H9 (cell line): Measurements from ENCODE around the gene ATF5. TPM values are rescaled to one million over a fixed set of nuclear protein-coding genes. Genes with fewer than 3 reads are reported as not detected.
A peak's percentile ranks its signal among the peaks of the same experiment; 100 is the strongest.

Experiments
- DNase-seq: peaks from one replicate; pipeline ENCODE4 v3.0.0-alpha.2; 2017
- H2AFZ ChIP-seq: one replicate; pipeline ENCODE4 v1.6.1; 2013; ENCODE audit warnings: mild to moderate bottlenecking, low read length, control low read depth, moderate library complexity
- H2AK5ac ChIP-seq: 2 replicates; pipeline ENCODE4 v1.6.1; 2013; ENCODE audit warnings: low read length, control low read depth, mixed read lengths; ENCODE audit not compliant: insufficient read length
- H2BK120ac ChIP-seq: one replicate; pipeline ENCODE4 v1.6.1; 2013; ENCODE audit warnings: low read depth, mild to moderate bottlenecking, low read length, control low read depth, inconsistent platforms; ENCODE audit not compliant: poor library complexity, severe bottlenecking
- H2BK12ac ChIP-seq: 2 replicates; pipeline ENCODE4 v1.6.1; 2013; ENCODE audit warnings: low read length, control low read depth, mixed read lengths, low read depth; ENCODE audit not compliant: insufficient read length
- H2BK15ac ChIP-seq: 2 replicates; pipeline ENCODE4 v1.6.1; 2013; ENCODE audit warnings: low read depth, low read length, control low read depth
- H2BK20ac ChIP-seq: one replicate; pipeline ENCODE4 v1.6.1; 2013; ENCODE audit warnings: low read depth, mild to moderate bottlenecking, low read length, control low read depth, inconsistent platforms; ENCODE audit not compliant: poor library complexity, severe bottlenecking
- H2BK5ac ChIP-seq: 2 replicates; pipeline ENCODE4 v1.6.1; 2013; ENCODE audit warnings: low read length, control low read depth, mixed read lengths; ENCODE audit not compliant: insufficient read length
- H3K14ac ChIP-seq: 2 replicates; pipeline ENCODE4 v1.6.1; 2013; ENCODE audit warnings: low read length, control low read depth; ENCODE audit not compliant: insufficient read depth
- H3K18ac ChIP-seq: 2 replicates; pipeline ENCODE4 v1.6.1; 2013; ENCODE audit warnings: low read depth, mild to moderate bottlenecking, mixed read lengths, low read length, control low read depth; ENCODE audit not compliant: insufficient read length
- H3K23ac ChIP-seq: 2 replicates; pipeline ENCODE4 v1.6.1; 2013; ENCODE audit warnings: low read length, control low read depth, mixed read lengths, low read depth; ENCODE audit not compliant: insufficient read length
- H3K23me2 ChIP-seq: 2 replicates; pipeline ENCODE4 v1.6.1; 2013; ENCODE audit warnings: low read depth, mild to moderate bottlenecking, mixed read lengths, low read length, control low read depth; ENCODE audit not compliant: insufficient read length, poor library complexity, severe bottlenecking
- H3K27ac ChIP-seq: 2 replicates; pipeline ENCODE4 v1.5.1; 2013; ENCODE audit warnings: low read length, control low read depth, mixed read lengths, low read depth; ENCODE audit not compliant: insufficient read length
- H3K27me3 ChIP-seq: 2 replicates; pipeline ENCODE4 v1.6.1; 2013; ENCODE audit warnings: low read length, control low read depth, inconsistent platforms; ENCODE audit not compliant: insufficient read depth
- H3K4ac ChIP-seq: 2 replicates; pipeline ENCODE4 v1.6.1; 2013; ENCODE audit warnings: low read depth, mild to moderate bottlenecking, control low read depth, inconsistent platforms, low read length, moderate library complexity
- H3K4me1 ChIP-seq: 2 replicates; pipeline ENCODE4 v1.6.1; 2013; ENCODE audit warnings: low read length, control low read depth, inconsistent platforms; ENCODE audit not compliant: insufficient read depth
- H3K4me2 ChIP-seq: 2 replicates; pipeline ENCODE4 v1.6.1; 2013; ENCODE audit warnings: low read length, control low read depth, mixed read lengths; ENCODE audit not compliant: insufficient read length, insufficient read depth
- H3K56ac ChIP-seq: 2 replicates; pipeline ENCODE4 v1.6.1; 2013; ENCODE audit warnings: low read depth, mild to moderate bottlenecking, mixed read lengths, low read length, control low read depth; ENCODE audit not compliant: insufficient read length
- H3K79me1 ChIP-seq: 2 replicates; pipeline ENCODE4 v1.6.1; 2013; ENCODE audit warnings: low read depth, mild to moderate bottlenecking, moderate library complexity, low read length, control low read depth, inconsistent platforms; ENCODE audit not compliant: insufficient read depth, poor library complexity, severe bottlenecking
- H3K79me2 ChIP-seq: 2 replicates; pipeline ENCODE4 v1.6.1; 2013; ENCODE audit warnings: low read length, control low read depth, inconsistent platforms; ENCODE audit not compliant: insufficient read depth
- H3K9ac ChIP-seq: 2 replicates; pipeline ENCODE4 v1.6.1; 2013; ENCODE audit warnings: low read length, control low read depth, mixed read lengths; ENCODE audit not compliant: insufficient read length; ENCODE audit errors: extremely low read depth
- H3K9me3 ChIP-seq: one replicate; pipeline ENCODE4 v1.6.1; 2013; ENCODE audit warnings: low read depth, low read length, inconsistent platforms; ENCODE audit not compliant: control insufficient read depth
- H3T11ph ChIP-seq: one replicate; pipeline ENCODE4 v1.6.1; 2013; ENCODE audit warnings: mild to moderate bottlenecking, low read length, control low read depth, inconsistent platforms
- H4K20me1 ChIP-seq: one replicate; pipeline ENCODE4 v1.6.1; 2013; ENCODE audit not compliant: control insufficient read depth, insufficient read length, insufficient read depth
- H4K5ac ChIP-seq: 2 replicates; pipeline ENCODE4 v1.6.1; 2013; ENCODE audit warnings: low read depth, mild to moderate bottlenecking, mixed read lengths, low read length, control low read depth; ENCODE audit not compliant: insufficient read length
- H4K8ac ChIP-seq: replicated peaks from 2 replicates; pipeline ENCODE4 v1.6.1; 2013; ENCODE audit warnings: low read length, control low read depth, mixed read lengths, low read depth; ENCODE audit not compliant: insufficient read length
- H4K91ac ChIP-seq: 2 replicates; pipeline ENCODE4 v1.6.1; 2013; ENCODE audit warnings: low read depth, mild to moderate bottlenecking, moderate library complexity, mixed read lengths, low read length, control low read depth; ENCODE audit not compliant: insufficient read length
- H3K27ac Mint-ChIP-seq, 3 experiments: 2 replicates in 2 of 3; 3 replicates in 1 of 3; pipeline ENCODE4 v1.8.0; 2020 to 2021; ENCODE audit warnings: mixed read lengths in 3 of 3, mild to moderate bottlenecking in 1 of 3, moderate library complexity in 1 of 3
- H3K27me3 Mint-ChIP-seq: 2 replicates; pipeline ENCODE4 v1.8.0; 2021; ENCODE audit warnings: low read depth, mild to moderate bottlenecking, moderate library complexity, mixed read lengths
- H3K36me3 Mint-ChIP-seq, 3 experiments: 2 replicates in 2 of 3; 3 replicates in 1 of 3; pipeline ENCODE4 v1.8.0; 2020 to 2021; ENCODE audit warnings: low read depth in 3 of 3, mixed read lengths in 3 of 3; ENCODE audit not compliant: insufficient read depth in 1 of 3
- H3K4me1 Mint-ChIP-seq, 2 experiments: 2 replicates each; pipeline ENCODE4 v1.8.0; 2020; ENCODE audit warnings: mixed read lengths in 2 of 2
- H3K4me3 Mint-ChIP-seq, 2 experiments: 2 replicates in 1 of 2; 3 replicates in 1 of 2; pipeline ENCODE4 v1.8.0; 2020 to 2021; ENCODE audit warnings: mild to moderate bottlenecking in 2 of 2, mixed read lengths in 2 of 2, moderate library complexity in 1 of 2
- H3K9me3 Mint-ChIP-seq, 2 experiments: 2 replicates in 1 of 2; 3 replicates in 1 of 2; pipeline ENCODE4 v1.8.0; 2020; ENCODE audit warnings: mild to moderate bottlenecking in 2 of 2, mixed read lengths in 2 of 2, moderate library complexity in 1 of 2
- WGBS: extraction: QIAGEN DNeasy Blood & Tissue Kit; methylation state at CpG from one replicate; pipeline ENCODE4 v1.1.7; 2013; ENCODE audit warnings: missing lambda C conversion rate, low lambda C conversion rate, mixed read lengths; ENCODE audit not compliant: insufficient read length; ENCODE audit errors: extremely low coverage; 5-methylcytosine and 5-hydroxymethylcytosine counted together
- total RNA-seq: library from RNA; stranded (reverse); gene quantifications from 2 replicates; pipeline ENCODE4 v1.2.1, GENCODE V29; 2021
- TF ChIP-seq, protein P1 (sequence below): fragments of 200-600 bp; sonication (generic); conservative IDR thresholded peaks from 3 replicates; pipeline ENCODE4 v1.8.0; 2021; ENCODE audit warnings: antibody characterized with exemption, mild to moderate bottlenecking

ATF5 gene
- total RNA-seq, 1 experiment from 2014 or later, result 18.5 TPM

DNA sequence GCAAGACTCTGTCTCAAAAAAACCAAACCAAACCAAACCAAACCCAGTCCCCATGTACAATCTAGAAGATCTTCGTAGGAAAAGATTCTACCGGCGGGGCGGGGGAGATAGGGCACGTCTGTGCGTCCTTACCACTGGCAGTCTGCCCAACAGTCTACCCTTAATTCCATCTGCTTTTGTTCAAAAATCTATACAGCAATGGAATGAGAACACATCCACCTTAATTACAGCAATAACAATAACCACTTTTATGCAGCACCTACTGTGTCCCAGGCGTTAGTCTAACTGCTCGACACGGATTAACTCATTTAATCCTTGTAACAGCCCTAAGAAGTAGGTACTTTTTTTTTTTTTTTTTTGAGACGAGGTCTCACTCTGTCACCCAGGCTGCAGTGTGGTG lies 2.5 kb upstream of the ATF5 start:
- Histone ChIP-seq H4K8ac (no peak overlapping the region), H3K4ac (no peak overlapping the region), H2BK15ac (no peak overlapping the region), H3K79me1 (peaks cover 2% of the 10 kb centered on the region), H3K4me1 (no peaks in the 10 kb centered on the region; the same call in 1 of the 2 replicates), H2BK20ac (no peak overlapping the region), H3K14ac (no peak overlapping the region), H3K18ac (no peak overlapping the region), H3K4me2 (no peak overlapping the region), H3T11ph (no peak overlapping the region), H4K91ac (no peak overlapping the region), H4K5ac (no peak overlapping the region), H3K56ac (no peak overlapping the region), H2AFZ (no peak overlapping the region), H3K23me2 (peaks cover 10% of the 10 kb centered on the region), H2AK5ac (no peak overlapping the region), H3K27me3 (no peaks in the 10 kb centered on the region), H3K79me2 (peaks cover 32% of the 10 kb centered on the region; the same call in 1 of the 2 replicates), H3K27ac (no peak overlapping the region), H3K23ac (no peak overlapping the region), H2BK12ac (no peak overlapping the region), H2BK120ac (no peak overlapping the region), H3K9ac (no peak overlapping the region), H2BK5ac (no peak overlapping the region), H3K9me3 (no peaks in the 10 kb centered on the region), H4K20me1 (peaks cover 2% of the 10 kb centered on the region)
- Mint-ChIP-seq H3K4me1 (peaks cover 30 to 55% of the 10 kb centered on the region in 2 experiments), H3K27ac (no peak overlapping the region; a peak in 1 of 7 replicates), H3K4me3 (peak overlapping the region; percentile 7 to 46; a peak in 2 of 5 replicates), H3K27me3 (peaks cover 3% of the 10 kb centered on the region), H3K9me3 (peaks cover 0 to 4% of the 10 kb centered on the region in 2 experiments; a peak in 3 of 5 replicates), H3K36me3 (peaks cover 43 to 74% (median 61%) of the 10 kb centered on the region in 3 experiments; a peak in 6 of 7 replicates)
- TF ChIP-seq, protein P1, sequence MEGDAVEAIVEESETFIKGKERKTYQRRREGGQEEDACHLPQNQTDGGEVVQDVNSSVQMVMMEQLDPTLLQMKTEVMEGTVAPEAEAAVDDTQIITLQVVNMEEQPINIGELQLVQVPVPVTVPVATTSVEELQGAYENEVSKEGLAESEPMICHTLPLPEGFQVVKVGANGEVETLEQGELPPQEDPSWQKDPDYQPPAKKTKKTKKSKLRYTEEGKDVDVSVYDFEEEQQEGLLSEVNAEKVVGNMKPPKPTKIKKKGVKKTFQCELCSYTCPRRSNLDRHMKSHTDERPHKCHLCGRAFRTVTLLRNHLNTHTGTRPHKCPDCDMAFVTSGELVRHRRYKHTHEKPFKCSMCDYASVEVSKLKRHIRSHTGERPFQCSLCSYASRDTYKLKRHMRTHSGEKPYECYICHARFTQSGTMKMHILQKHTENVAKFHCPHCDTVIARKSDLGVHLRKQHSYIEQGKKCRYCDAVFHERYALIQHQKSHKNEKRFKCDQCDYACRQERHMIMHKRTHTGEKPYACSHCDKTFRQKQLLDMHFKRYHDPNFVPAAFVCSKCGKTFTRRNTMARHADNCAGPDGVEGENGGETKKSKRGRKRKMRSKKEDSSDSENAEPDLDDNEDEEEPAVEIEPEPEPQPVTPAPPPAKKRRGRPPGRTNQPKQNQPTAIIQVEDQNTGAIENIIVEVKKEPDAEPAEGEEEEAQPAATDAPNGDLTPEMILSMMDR, result no peak
- no peak for DNase-seq
- WGBS, result no CpG with 5 or more reads among the region's 10 CpGs
